GM12878 (cell line): ENCODE data around the gene NUDCD2. TPM values are rescaled to one million over a fixed set of nuclear protein-coding genes. Genes with fewer than 3 reads are reported as not detected.

ENCODE experiments used
- ASH2L ChIP-seq: fragments of 300-600, 200-600 bp; sonication (generic); IDR thresholded peaks from 2 replicates; pipeline ENCODE4 v1.6.1; 2017; ENCODE audit warnings: low read depth, mild to moderate bottlenecking, borderline replicate concordance
- ATF2 ChIP-seq: IDR thresholded peaks from 2 replicates; pipeline ENCODE4 v1.6.1; 2012; ENCODE audit warnings: low read length, inconsistent platforms
- CBFB ChIP-seq: IDR thresholded peaks from 2 replicates; pipeline ENCODE4 v1.6.1; 2016; ENCODE audit warnings: antibody characterized with exemption, low read depth
- CBX5 ChIP-seq: sonication (generic); IDR thresholded peaks from 2 replicates; pipeline ENCODE4 v1.6.1; 2016; ENCODE audit warnings: low read depth, moderate library complexity, mild to moderate bottlenecking, inconsistent platforms
- CHD2 ChIP-seq: IDR thresholded peaks from 2 replicates; pipeline ENCODE4 v1.6.1; 2011; ENCODE audit warnings: low read depth, low read length, improper control_type of control experiment, borderline replicate concordance
- CHD4 ChIP-seq: fragments of 200-600 bp; sonication (generic); IDR thresholded peaks from 2 replicates; pipeline ENCODE4 v1.6.1; 2016; ENCODE audit warnings: mild to moderate bottlenecking
- E2F4 ChIP-seq: IDR thresholded peaks from 2 replicates; pipeline ENCODE4 v1.6.1; 2012; ENCODE audit warnings: low read depth, low read length, improper control_type of control experiment
- E2F8 ChIP-seq: fragments of 450-650 bp; IDR thresholded peaks from 2 replicates; pipeline ENCODE4 v1.6.1; 2018; ENCODE audit warnings: mild to moderate bottlenecking, low read depth, moderate library complexity; ENCODE audit not compliant: partially characterized antibody
- IKZF2 ChIP-seq, 2 experiments: fragments of 450-650 bp; IDR thresholded peaks; 2 replicates each; pipeline ENCODE4 v1.6.1; 2017; ENCODE audit warnings: mild to moderate bottlenecking in 2 of 2, moderate library complexity in 2 of 2
- MTA3 ChIP-seq: IDR thresholded peaks from 2 replicates; pipeline ENCODE4 v1.6.1; 2012; ENCODE audit warnings: low read length, inconsistent platforms, borderline replicate concordance
- NBN ChIP-seq: fragments of 450-650 bp; IDR thresholded peaks from 2 replicates; pipeline ENCODE4 v1.6.1; 2016
- NFYA ChIP-seq: IDR thresholded peaks from 2 replicates; pipeline ENCODE4 v1.6.1; 2011; ENCODE audit warnings: low read depth, mild to moderate bottlenecking, low read length, improper control_type of control experiment, borderline replicate concordance
- PKNOX1 ChIP-seq: fragments of 450-650 bp; IDR thresholded peaks from 2 replicates; pipeline ENCODE4 v1.6.1; 2016; ENCODE audit warnings: mild to moderate bottlenecking
- RCOR1 ChIP-seq: conservative IDR thresholded peaks from 2 replicates; pipeline ENCODE4 v1.6.1; 2012; ENCODE audit warnings: low read depth, low read length, improper control_type of control experiment
- RELB ChIP-seq: fragments of 450-650 bp; IDR thresholded peaks from 2 replicates; pipeline ENCODE4 v1.6.1; 2017; ENCODE audit warnings: low read depth, mild to moderate bottlenecking, moderate library complexity
- SPI1 ChIP-seq: IDR thresholded peaks from 2 replicates; pipeline ENCODE4 v1.6.1; 2011; ENCODE audit warnings: low read depth, mild to moderate bottlenecking, low read length, moderate library complexity, borderline replicate concordance; ENCODE audit not compliant: insufficient read depth
- SREBF1 ChIP-seq: IDR thresholded peaks from 2 replicates; pipeline ENCODE4 v1.6.1; 2012; ENCODE audit warnings: mild to moderate bottlenecking, low read length
- TCF3 ChIP-seq: IDR thresholded peaks from 2 replicates; pipeline ENCODE4 v1.6.1; 2012; ENCODE audit warnings: low read depth, mild to moderate bottlenecking, low read length, borderline replicate concordance; ENCODE audit not compliant: insufficient read depth
- USF2 ChIP-seq: IDR thresholded peaks from 2 replicates; pipeline ENCODE4 v1.6.1; 2011; ENCODE audit warnings: low read depth, low read length, improper control_type of control experiment, borderline replicate concordance
- ZNF274 ChIP-seq: IDR thresholded peaks from one replicate; pipeline ENCODE4 v1.8.0; 2011; ENCODE audit not compliant: insufficient read length, insufficient read depth
- polyA plus RNA-seq, 11 experiments: library from polyadenylated mRNA; depleted of rRNA in 4 of 11; unstranded in 6 of 11; stranded (reverse) in 5 of 11; fragments of >200 nt; fragmentation: Nextera tagmentation in 4 of 11; fragmentation: Illumina TruSeq in 1 of 11; extraction: Ambion mirVana in 4 of 11; extraction: Trizol in 1 of 11; gene quantifications; 1 replicate in 1 of 11; 2 replicates in 10 of 11; pipeline versions ENCODE4 v1.2.1 to v1.2.3, GENCODE V29; 2011 to 2016; ENCODE audit warnings: inconsistent platforms in 2 of 11, missing spikeins in 2 of 11, low read depth in 1 of 11
- total RNA-seq, 4 experiments: library from RNA; depleted of rRNA in 3 of 4; stranded (reverse); fragments of >200 nt in 3 of 4; fragmentation: Illumina TruSeq in 1 of 4; extraction: Trizol in 1 of 4; gene quantifications; 2 replicates each; pipeline versions ENCODE4 v1.2.1 to v1.2.3, GENCODE V29; 2013 to 2021

Gene NUDCD2
- total and polyA plus RNA-seq, 10 of the 15 experiments (the other 5 are each of a cell fraction or from before 2014, with no cell fraction given): 9.1 to 133 (median 24.6) TPM

GRCh38 chr5:163437309-163438182 is 22.4 kb downstream of the NUDCD2 start, which contains the start of gene CCNG1 (continued):
- no peak for TF ChIP-seq SREBF1
- peak; percentile 86 for TF ChIP-seq NFYA
- TF ChIP-seq RCOR1: peak; percentile 53; the same call in 1 of the 2 replicates
- 0 out of 2 replicates have a peak, but pooled peaks have one; percentile 37 for TF ChIP-seq TCF3
- 0 out of 2 replicates have a peak, but pooled peaks have one; percentile 24 for TF ChIP-seq CBX5
- peak; percentile 74; the same call in 1 of the 2 replicates for TF ChIP-seq NBN
- TF ChIP-seq CBFB: peak; percentile 80; the same call in 1 of the 2 replicates
- TF ChIP-seq CHD4: no peak
- 0 out of 4 replicates have a peak, but pooled peaks of 1 of the 2 experiments have one; percentile 39 for TF ChIP-seq IKZF2 (IDR thresholded peaks at IDR 0.05)
- TF ChIP-seq MTA3: no peak
- TF ChIP-seq E2F4: 0 out of 2 replicates have a peak, but pooled peaks have one; percentile 30
- TF ChIP-seq ASH2L: no peak
- peak; percentile 96 for TF ChIP-seq CHD2
- TF ChIP-seq ZNF274: no peak
- TF ChIP-seq SPI1: peak; percentile 81
- TF ChIP-seq E2F8: no peak
- peak; percentile 99 for TF ChIP-seq PKNOX1
- TF ChIP-seq RELB: peak; percentile 34; the same call in 1 of the 2 replicates
- TF ChIP-seq ATF2: no peak
- no peak for TF ChIP-seq USF2
